Aorta (tissue), 5 donors: ENCODE results near the gene XRCC6. TPM values are rescaled to one million over a fixed set of nuclear protein-coding genes. Genes with fewer than 3 reads are reported as not detected.
"Not testable (repeated sequence)": the region's sequence is repeated elsewhere in the genome, so short reads cannot be mapped to it uniquely, and the experiment has no call there.

Experiments
- ATAC-seq: fragments of 200-7000 bp; cut with Tn5 transposase; one replicate; pipeline ENCODE4 v1.9.1; 2022; ENCODE audit warnings: moderate library complexity; ENCODE audit not compliant: low FRiP score
- DNase-seq, 2 donors: peaks; one replicate each; pipeline ENCODE4 v3.0.0-alpha.2; 2020
- H3K27ac ChIP-seq, 2 donors: one replicate each; pipeline ENCODE4 v1.5.1; 2013; ENCODE audit warnings: low read length in 2 of 2, mild to moderate bottlenecking in 2 of 2, moderate library complexity in 2 of 2, control low read depth in 1 of 2, inconsistent platforms in 1 of 2, low read depth in 1 of 2
- H3K27me3 ChIP-seq, 2 donors: one replicate each; pipeline ENCODE4 v1.6.1; 2013; ENCODE audit warnings: control low read depth in 1 of 2, low read length in 1 of 2, mild to moderate bottlenecking in 1 of 2, moderate library complexity in 1 of 2; ENCODE audit not compliant: insufficient read depth in 2 of 2, control insufficient read depth in 1 of 2
- H3K36me3 ChIP-seq, 2 donors: one replicate each; pipeline ENCODE4 v1.6.1; 2013; ENCODE audit warnings: control low read depth in 1 of 2, low read length in 1 of 2, mild to moderate bottlenecking in 1 of 2; ENCODE audit not compliant: insufficient read depth in 2 of 2, control insufficient read depth in 1 of 2
- H3K4me1 ChIP-seq, 2 donors: one replicate each; pipeline ENCODE4 v1.6.1; 2013; ENCODE audit warnings: low read length in 2 of 2, control low read depth in 1 of 2, mild to moderate bottlenecking in 1 of 2, moderate library complexity in 1 of 2; ENCODE audit not compliant: insufficient read depth in 2 of 2, control insufficient read depth in 1 of 2
- H3K4me3 ChIP-seq, 2 donors: one replicate each; pipeline ENCODE4 v1.5.1; 2013; ENCODE audit warnings: low read length in 2 of 2, control low read depth in 1 of 2, mild to moderate bottlenecking in 1 of 2
- H3K9me3 ChIP-seq: one replicate; pipeline ENCODE4 v1.6.1; 2013; ENCODE audit warnings: mild to moderate bottlenecking, low read length; ENCODE audit not compliant: control insufficient read depth
- WGBS, 2 donors: extraction: QIAGEN DNeasy Blood & Tissue Kit; methylation state at CpG; one replicate each; pipeline ENCODE4 v1.1.7; 2013; 5-methylcytosine and 5-hydroxymethylcytosine counted together
- intact Hi-C, 2 donors: fragments of 100-400 bp; cut with DNase I; formaldehyde crosslinking; loops; one replicate each; pipeline versions ENCODE4 v1.14.2 to v1.15.0; 2022
- polyA plus RNA-seq, 2 donors: library from polyadenylated mRNA; stranded (reverse); fragments of 200-250 nt; gene quantifications; one replicate each; pipeline ENCODE4 v1.2.3, GENCODE V29; 2013
- total RNA-seq, 2 donors: library from RNA; stranded (reverse); fragmentation: NEBNext Ultra II Directional; extraction: Animal tissue kit (Norgen Biotek cat#: 25700); gene quantifications; one replicate each; pipeline ENCODE4 v1.2.1, GENCODE V29; 2021
- donor health status: healthy with polysubstance abuse.
- donor health status: Bipolar disorder and iron deficiency.
- donor health status: DM: no; HTN: no; CAD: no.
- donor health status: DM: no; HTN: no; CAD: no.
- donor health status: DM: yes; HTN: yes; CAD: no.

XRCC6 gene
- total and polyA plus RNA-seq, 4 donors, result 93.7 to 132 (median 128) TPM

- H3K36me3 ChIP-seq, H3K27me3 ChIP-seq, H3K4me1 ChIP-seq, H3K27ac ChIP-seq, DNase-seq, H3K9me3 ChIP-seq, ATAC-seq, intact Hi-C loops, H3K4me3 ChIP-seq: not testable (repeated sequence)
- WGBS, 2 donors, result 91 to 96% methylated on average over 8 of the region's 8 CpGs
Observed at GRCh38 chr22:41634610-41635009, 13.5 kb downstream of the XRCC6 start.

DNA sequence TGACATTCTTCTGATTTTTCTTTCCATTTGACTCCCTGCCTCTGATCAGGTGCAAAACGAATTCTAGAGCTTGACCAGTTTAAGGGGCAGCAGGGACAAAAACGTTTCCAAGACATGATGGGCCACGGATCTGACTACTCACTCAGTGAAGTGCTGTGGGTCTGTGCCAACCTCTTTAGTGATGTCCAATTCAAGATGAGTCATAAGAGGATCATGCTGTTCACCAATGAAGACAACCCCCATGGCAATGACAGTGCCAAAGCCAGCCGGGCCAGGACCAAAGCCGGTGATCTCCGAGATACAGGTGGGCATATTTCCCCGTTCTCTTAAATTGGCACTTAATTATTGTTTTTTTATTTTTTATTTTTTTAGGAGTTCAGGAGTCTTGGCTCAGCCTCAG lies 15.4 kb downstream of the XRCC6 start:
- ATAC-seq (no peak), DNase-seq (no peak)
- intact Hi-C loops, result no loop called here

GRCh38 chr22:41637623-41638022 lies 16.5 kb downstream of the XRCC6 start:
- H3K27ac ChIP-seq, DNase-seq, H3K9me3 ChIP-seq, H3K27me3 ChIP-seq, H3K4me1 ChIP-seq, ATAC-seq, intact Hi-C loops, H3K4me3 ChIP-seq, H3K36me3 ChIP-seq: not testable (repeated sequence)
- 96 to 97% methylated on average over 8 of the region's 8 CpGs for WGBS, 2 donors

More for the DNA sequence above, 15.4 kb downstream of the XRCC6 start:
- H3K27me3 ChIP-seq, result no peaks in the 10 kb centered on the region
- H3K4me3 ChIP-seq, result no peak overlapping the region
- no peaks in the 10 kb centered on the region for H3K4me1 ChIP-seq
- no peak overlapping the region for H3K27ac ChIP-seq
- no peaks in the 10 kb centered on the region for H3K9me3 ChIP-seq
- 57 to 67% methylated on average over 7 of the region's 7 CpGs for WGBS, 2 donors
- H3K36me3 ChIP-seq, result peaks cover 3 to 7% of the 10 kb centered on the region in 2 donors

DNA sequence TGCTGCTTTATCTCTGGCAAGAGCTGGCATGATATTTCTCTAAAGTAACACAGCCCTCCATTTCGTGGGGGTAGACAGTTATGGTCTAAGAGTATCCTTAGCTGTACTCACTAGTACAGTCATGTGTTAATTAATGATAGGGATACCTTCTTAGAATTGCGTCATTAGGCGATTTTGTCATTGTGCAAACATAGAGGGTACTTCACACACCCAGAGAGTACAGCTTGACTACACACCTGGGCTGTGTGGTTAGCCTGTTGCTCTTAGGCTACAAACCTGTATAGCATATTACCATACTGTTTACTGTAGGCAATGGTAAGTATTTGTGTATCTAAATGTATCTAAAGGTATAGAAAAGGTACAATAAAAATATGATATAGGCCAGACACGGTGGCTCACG lies 17.0 kb downstream of the XRCC6 start:
- no peak overlapping the region for H3K27ac ChIP-seq
- peaks cover 7 to 11% of the 10 kb centered on the region in 2 donors for H3K36me3 ChIP-seq
- DNase-seq (no peak), ATAC-seq (no peak)
- no peaks in the 10 kb centered on the region for H3K27me3 ChIP-seq
- H3K9me3 ChIP-seq, result no peaks in the 10 kb centered on the region
- intact Hi-C loops, result no loop called here
- H3K4me3 ChIP-seq, result no peak overlapping the region
- 93 to 95% methylated on average over 5 of the region's 5 CpGs for WGBS, 2 donors
- no peaks in the 10 kb centered on the region for H3K4me1 ChIP-seq

GRCh38 chr22:41638748-41639147 lies 17.7 kb downstream of the XRCC6 start:
- H3K27me3 ChIP-seq, result no peaks in the 10 kb centered on the region
- H3K4me1 ChIP-seq, result no peaks in the 10 kb centered on the region
- H3K4me3 ChIP-seq, result no peak overlapping the region
- DNase-seq (no peak), ATAC-seq (no peak)
- no peaks in the 10 kb centered on the region for H3K9me3 ChIP-seq
- no peak overlapping the region for H3K27ac ChIP-seq
- intact Hi-C loops, result no loop called here
- 89 to 93% methylated on average over 5 of the region's 5 CpGs for WGBS, 2 donors
- H3K36me3 ChIP-seq, result peaks cover 7 to 11% of the 10 kb centered on the region in 2 donors

DNA sequence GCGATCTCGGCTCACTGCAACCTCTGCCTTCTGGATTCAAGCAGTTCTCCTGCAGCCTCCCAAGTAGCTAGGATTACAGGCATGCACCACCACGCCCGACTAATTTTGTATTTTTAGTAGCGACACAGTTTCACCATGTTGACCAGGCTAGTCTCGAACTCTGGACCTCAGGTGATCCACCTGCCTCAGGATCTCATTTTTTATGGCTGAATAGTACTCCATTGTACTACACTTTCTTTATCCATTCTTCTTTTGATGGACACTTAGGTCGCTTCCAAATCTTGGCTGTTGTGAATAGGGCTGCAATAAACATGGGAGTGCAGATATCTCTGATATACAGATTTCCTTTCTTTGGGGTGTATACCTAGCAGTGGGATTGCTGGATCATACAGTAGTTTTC lies 20.8 kb downstream of the XRCC6 start:
- WGBS, 2 donors, result 96 to 98% methylated on average over 7 of the region's 7 CpGs
- intact Hi-C loops, result no loop called here
- H3K27me3 ChIP-seq, result no peaks in the 10 kb centered on the region
- ATAC-seq (no peak), DNase-seq (no peak)
- no peaks in the 10 kb centered on the region for H3K4me1 ChIP-seq
- H3K4me3 ChIP-seq, result no peak overlapping the region
- H3K27ac ChIP-seq, result no peak overlapping the region
- peaks cover 3 to 10% of the 10 kb centered on the region in 2 donors for H3K36me3 ChIP-seq
- H3K9me3 ChIP-seq, result no peaks in the 10 kb centered on the region

GRCh38 chr22:41642331-41643110 lies 21.4 kb downstream of the XRCC6 start:
- no peak for DNase-seq
- peaks cover 3 to 9% of the 10 kb centered on the region in 2 donors for H3K36me3 ChIP-seq
- intact Hi-C loops, result no loop called here
- no peaks in the 10 kb centered on the region for H3K4me1 ChIP-seq
- H3K27me3 ChIP-seq, result no peaks in the 10 kb centered on the region
- no peaks in the 10 kb centered on the region for H3K9me3 ChIP-seq
- no peak overlapping the region for H3K27ac ChIP-seq
- ATAC-seq, result no peak
- WGBS, 2 donors, result 77 to 86% methylated on average over 6 of the region's 6 CpGs
- no peak overlapping the region for H3K4me3 ChIP-seq

DNA sequence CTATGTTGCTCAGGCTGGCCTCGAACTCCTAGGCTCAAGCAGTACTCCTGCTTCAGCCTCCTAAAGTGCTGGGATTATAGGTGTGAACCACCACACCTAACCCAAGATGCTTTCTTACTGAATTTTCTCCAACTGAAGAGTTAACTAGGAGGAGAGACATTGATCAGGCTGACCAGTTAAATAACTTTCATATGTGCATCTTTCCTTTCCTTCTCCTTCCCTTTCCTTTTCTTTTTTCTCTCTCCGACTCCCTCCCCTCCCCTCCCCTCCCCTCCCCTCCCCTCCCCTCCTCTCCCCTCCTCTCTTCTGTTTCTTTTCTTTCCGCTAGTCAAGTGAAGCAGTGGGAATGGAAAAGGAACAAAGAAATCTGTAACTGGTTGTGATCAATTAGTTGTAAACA lies 26.7 kb downstream of the XRCC6 start:
- H3K36me3 ChIP-seq, result peaks cover under 1 to 13% of the 10 kb centered on the region in 2 donors
- no peaks in the 10 kb centered on the region for H3K9me3 ChIP-seq
- intact Hi-C loops, result no loop called here
- no peaks in the 10 kb centered on the region for H3K27me3 ChIP-seq
- H3K4me1 ChIP-seq, result no peaks in the 10 kb centered on the region
- H3K27ac ChIP-seq, result no peak overlapping the region
- no peak for DNase-seq
- no peak for ATAC-seq
- H3K4me3 ChIP-seq, result no peak overlapping the region
- WGBS, 2 donors, result 70 to 81% methylated on average over 2 to 3 of the region's 3 CpGs

- DNase-seq (no peak), ATAC-seq (no peak)
- no peaks in the 10 kb centered on the region for H3K4me1 ChIP-seq
- H3K36me3 ChIP-seq, result peaks cover 0 to 15% of the 10 kb centered on the region in 2 donors
- intact Hi-C loops, result no loop called here
- H3K9me3 ChIP-seq, result no peaks in the 10 kb centered on the region
- WGBS, 2 donors, result 90 to 96% methylated on average over 1 of the region's 1 CpG
- H3K27me3 ChIP-seq, result no peaks in the 10 kb centered on the region
- H3K4me3 ChIP-seq, result no peak overlapping the region
- no peak overlapping the region for H3K27ac ChIP-seq
Observed at GRCh38 chr22:41648432-41648831, 27.3 kb downstream of the XRCC6 start.
